Fibroblast of lung (primary cell): ENCODE data around the gene FUNDC2. TPM values are rescaled to one million over a fixed set of nuclear protein-coding genes. Genes with fewer than 3 reads are reported as not detected.

ENCODE experiments used
- DNase-seq, 2 donors: peaks; one replicate each; pipeline versions ENCODE4 v3.0.0 to v3.0.0-alpha.2; 2010; ENCODE audit warnings: low read depth in 2 of 2
- H2AFZ ChIP-seq: 2 replicates; pipeline ENCODE4 v1.5.1; 2012; ENCODE audit warnings: low read length, control low read depth, inconsistent platforms
- H3K27ac ChIP-seq: 2 replicates; pipeline ENCODE4 v1.5.1; 2011; ENCODE audit warnings: low read length, control low read depth; ENCODE audit not compliant: insufficient read depth
- H3K27me3 ChIP-seq: 2 replicates; pipeline ENCODE4 v1.5.1; 2011; ENCODE audit warnings: mild to moderate bottlenecking, low read length; ENCODE audit not compliant: control insufficient read depth, insufficient read depth
- H3K36me3 ChIP-seq: 2 replicates; pipeline ENCODE4 v1.5.1; 2011; ENCODE audit warnings: low read length; ENCODE audit not compliant: control insufficient read depth, insufficient read depth
- H3K4me1 ChIP-seq: 2 replicates; pipeline ENCODE4 v1.5.1; 2011; ENCODE audit warnings: low read length; ENCODE audit not compliant: control insufficient read depth, insufficient read depth; ENCODE audit errors: extremely low read depth
- H3K4me2 ChIP-seq: 2 replicates; pipeline ENCODE4 v1.5.1; 2011; ENCODE audit warnings: low read length, control low read depth; ENCODE audit not compliant: insufficient read depth; ENCODE audit errors: extremely low read depth
- H3K4me3 ChIP-seq, 4 experiments: fragments of 200-600 bp in 1 of 4; sonication (generic) in 1 of 4; replicated peaks in 1 of 4; 2 replicates each; pipeline ENCODE4 v1.5.1; 2011 to 2016; ENCODE audit warnings: low read length in 4 of 4, low read depth in 3 of 4, mild to moderate bottlenecking in 3 of 4, control low read depth in 2 of 4, inconsistent platforms in 1 of 4, mixed read lengths in 1 of 4; ENCODE audit not compliant: insufficient read depth in 1 of 4; ENCODE audit errors: control extremely low read depth in 1 of 4
- H3K79me2 ChIP-seq: 2 replicates; pipeline ENCODE4 v1.5.1; 2012; ENCODE audit warnings: mild to moderate bottlenecking, low read length, inconsistent platforms; ENCODE audit not compliant: control insufficient read depth, insufficient read depth
- H3K9ac ChIP-seq: 2 replicates; pipeline ENCODE4 v1.5.1; 2011; ENCODE audit warnings: mild to moderate bottlenecking, low read length, control low read depth; ENCODE audit not compliant: insufficient read depth
- H3K9me3 ChIP-seq: 2 replicates; pipeline ENCODE4 v1.5.1; 2012; ENCODE audit warnings: low read depth, low read length; ENCODE audit not compliant: control insufficient read depth, insufficient read depth
- H4K20me1 ChIP-seq: 2 replicates; pipeline ENCODE4 v1.5.1; 2011; ENCODE audit warnings: low read length; ENCODE audit not compliant: control insufficient read depth, insufficient read depth; ENCODE audit errors: extremely low read depth
- CTCF ChIP-seq, 2 donors: IDR thresholded peaks in 1 of 2; conservative IDR thresholded peaks in 1 of 2; 1 replicate in 1 of 2; 2 replicates in 1 of 2; pipeline ENCODE4 v1.5.1; 2011 to 2012; ENCODE audit warnings: low read length in 2 of 2, control low read depth in 1 of 2, inconsistent platforms in 1 of 2, low read depth in 1 of 2, mild to moderate bottlenecking in 1 of 2
- EZH2 ChIP-seq: IDR thresholded peaks from 2 replicates; pipeline ENCODE4 v1.5.1; 2012; ENCODE audit warnings: low read length, control low read depth, mild to moderate bottlenecking; ENCODE audit errors: missing control alignments
- polyA plus RNA-seq, 2 donors: library from polyadenylated mRNA; depleted of rRNA in 1 of 2; stranded (reverse) in 1 of 2; unstranded in 1 of 2; fragments of >200 nt; gene quantifications; 2 replicates each; pipeline ENCODE4 v1.2.1, GENCODE V29; 2011 to 2012; ENCODE audit warnings: missing spikeins in 1 of 2
- total RNA-seq: library from RNA; depleted of rRNA; stranded (reverse); fragments of >200 nt; gene quantifications from 2 replicates; pipeline ENCODE4 v1.2.1, GENCODE V29; 2014

FUNDC2 gene
- total and polyA plus RNA-seq, 2 donors (not counting 1 experiment from before 2014, with no cell fraction given), result 18.3 to 97.1 TPM

GRCh38 chrX:155023907-155024833 is 2.5 kb upstream of the FUNDC2 start:
- DNase-seq, result no peak
- no peaks in the 10 kb centered on the region for H4K20me1 ChIP-seq
- no peak overlapping the region for H3K4me2 ChIP-seq
- no peaks in the 10 kb centered on the region for H3K36me3 ChIP-seq
- no peak overlapping the region for H3K27ac ChIP-seq
- no peak overlapping the region for H3K4me3 ChIP-seq
- H3K27me3 ChIP-seq, result no peaks in the 10 kb centered on the region
- H3K9me3 ChIP-seq, result no peaks in the 10 kb centered on the region
- peaks cover 2% of the 10 kb centered on the region for H3K79me2 ChIP-seq
- TF ChIP-seq CTCF (conservative IDR thresholded peaks at IDR 0.05 in 1 of 2, IDR thresholded peaks at IDR 0.05 in 1 of 2; ENCODE audit: low read depth in 1 of 2, low read length in 2 of 2), result no peak
- H3K4me1 ChIP-seq, result no peaks in the 10 kb centered on the region
- H2AFZ ChIP-seq, result no peak overlapping the region
- H3K9ac ChIP-seq, result no peak overlapping the region

- Histone ChIP-seq H3K79me2 (peaks cover 2% of the 10 kb centered on the region), H3K9me3 (no peaks in the 10 kb centered on the region), H4K20me1 (no peaks in the 10 kb centered on the region), H3K27ac (peak overlapping the region; percentile 3), H3K27me3 (no peaks in the 10 kb centered on the region), H3K4me2 (no peak overlapping the region), H2AFZ (no peak overlapping the region), H3K9ac (peak overlapping the region; percentile 36), H3K4me3 (peak overlapping the region in 3 of 4 experiments; percentile 12 to 78 (median 76)), H3K4me1 (no peaks in the 10 kb centered on the region), H3K36me3 (no peaks in the 10 kb centered on the region)
- DNase-seq, result no peak
- TF ChIP-seq CTCF (conservative IDR thresholded peaks at IDR 0.05 in 1 of 2, IDR thresholded peaks at IDR 0.05 in 1 of 2; ENCODE audit: low read depth in 1 of 2, low read length in 2 of 2), result no peak
These were observed 271 bp upstream of the FUNDC2 start for GRCh38 chrX:155026420-155026726.

GRCh38 chrX:155027509-155028066 is 944 bp downstream of the FUNDC2 start:
- no peak for TF ChIP-seq CTCF (conservative IDR thresholded peaks at IDR 0.05 in 1 of 2, IDR thresholded peaks at IDR 0.05 in 1 of 2; ENCODE audit: low read depth in 1 of 2, low read length in 2 of 2)
- TF ChIP-seq EZH2, result no peak
- Histone ChIP-seq H3K36me3 (no peaks in the 10 kb centered on the region), H3K4me3 (peak overlapping the region; percentile 35 to 91 (median 67)), H4K20me1 (no peaks in the 10 kb centered on the region), H3K79me2 (peaks cover 2% of the 10 kb centered on the region), H3K4me2 (peak overlapping the region; percentile 46), H3K9ac (peak overlapping the region; percentile 87), H2AFZ (no peak overlapping the region), H3K9me3 (no peaks in the 10 kb centered on the region), H3K27me3 (no peaks in the 10 kb centered on the region), H3K27ac (peak overlapping the region; percentile 83), H3K4me1 (no peaks in the 10 kb centered on the region)
- DNase-seq, result peak; percentile 77 to 79
